Thoracic aorta (tissue), 2 donors: ENCODE results near the gene CAND2. TPM values are rescaled to one million over a fixed set of nuclear protein-coding genes. Genes with fewer than 3 reads are reported as not detected.

Source experiments
- ATAC-seq: fragments of 150-250 bp; one replicate; pipeline ENCODE4 v1.8.0; 2017; ENCODE audit warnings: low read depth; ENCODE audit not compliant: insufficient number of reproducible peaks, low FRiP score
- DNase-seq: peaks from one replicate; pipeline ENCODE4 v3.0.0-alpha.2; 2020; ENCODE audit warnings: low spot score
- H3K27ac ChIP-seq, 2 donors: fragments of 200-600 bp; sonication (generic); 1 replicate in 1 of 2; 2 replicates in 1 of 2; pipeline ENCODE4 v1.5.1; 2016; ENCODE audit warnings: mild to moderate bottlenecking in 2 of 2, moderate library complexity in 2 of 2
- H3K27me3 ChIP-seq: fragments of 200-600 bp; sonication (generic); replicated peaks from 2 replicates; pipeline ENCODE4 v1.6.0; 2016; ENCODE audit warnings: mild to moderate bottlenecking; ENCODE audit not compliant: insufficient read depth
- H3K36me3 ChIP-seq: fragments of 200-600 bp; sonication (generic); one replicate; pipeline ENCODE4 v1.5.1; 2016
- H3K4me1 ChIP-seq, 2 donors: fragments of 200-600 bp; sonication (generic); 1 replicate in 1 of 2; 2 replicates in 1 of 2; pipeline versions ENCODE4 v1.5.1 to v1.6.0; 2016; ENCODE audit warnings: low read depth in 2 of 2, mild to moderate bottlenecking in 1 of 2; ENCODE audit not compliant: control insufficient read depth in 1 of 2
- H3K4me3 ChIP-seq: fragments of 200-600 bp; sonication (generic); 2 replicates; pipeline ENCODE4 v1.5.1; 2016; ENCODE audit warnings: mild to moderate bottlenecking
- H3K9me3 ChIP-seq: fragments of 200-600 bp; sonication (generic); 2 replicates; pipeline ENCODE4 v1.5.1; 2016
- CTCF ChIP-seq: fragments of 200-600 bp; sonication (generic); IDR thresholded peaks from one replicate; pipeline ENCODE4 v1.5.1; 2019; ENCODE audit warnings: antibody characterized with exemption
- total RNA-seq, 2 donors: library from RNA; depleted of rRNA; stranded (reverse); fragments of >200 nt; gene quantifications; one replicate each; pipeline versions ENCODE4 v1.1.0 to v1.2.3, GENCODE V29; 2016

CAND2 gene
- total RNA-seq = 10 to 100 TPM; 25.9 to 44.6 TPM

DNA sequence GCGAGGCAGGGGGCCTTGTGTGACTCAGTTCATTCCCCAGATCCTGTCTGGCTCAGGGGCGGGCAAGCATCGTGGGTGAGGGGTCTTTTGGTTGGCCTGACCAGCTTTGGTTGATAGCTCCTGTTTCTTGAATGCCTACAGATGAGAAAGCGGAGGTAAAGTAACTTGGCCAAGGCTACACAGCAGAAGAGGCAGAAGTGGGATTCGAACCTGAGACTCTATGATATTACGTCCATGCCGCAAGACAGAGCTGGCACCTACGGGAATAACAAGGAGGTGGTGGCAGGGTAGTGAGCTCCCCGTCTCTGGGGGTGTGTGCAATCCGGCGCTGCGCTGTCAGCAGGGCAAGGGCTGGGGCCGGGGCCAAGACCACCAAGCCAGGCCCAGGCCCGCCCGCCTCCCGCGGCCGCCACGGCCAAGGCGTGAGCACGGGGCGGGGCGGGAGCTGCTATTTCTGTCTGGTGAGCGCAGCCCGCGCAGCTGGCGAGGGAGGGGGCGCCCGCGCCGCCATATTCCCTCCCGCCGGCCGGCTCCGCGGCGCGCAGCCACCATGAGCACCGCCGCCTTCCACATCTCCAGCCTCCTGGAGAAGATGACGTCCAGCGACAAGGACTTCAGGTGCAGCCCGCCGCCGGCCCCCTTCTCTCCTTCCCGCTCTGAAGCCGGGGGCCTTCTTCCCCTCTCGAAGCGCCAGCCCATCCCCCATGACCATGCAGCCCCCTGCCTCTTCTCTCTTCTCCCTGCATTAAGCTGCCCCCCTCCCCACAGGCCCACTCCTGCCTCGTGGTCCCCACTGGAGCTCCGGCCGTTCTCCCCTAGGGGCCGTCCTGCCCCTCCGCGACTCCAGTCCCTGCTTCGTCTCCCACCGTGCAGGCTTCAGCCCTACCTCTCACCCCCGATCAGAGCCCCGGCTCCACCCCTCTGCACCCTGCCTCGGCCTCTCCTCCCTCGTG is at the start of gene CAND2:
Gene CAND2, plus strand, starts transcription at position 510 of the 953 bp plus-strand sequence. Its CDS starts 41 bp downstream, at position 551.
- Histone ChIP-seq H3K4me3 (peak within 1 kb of the TSS; percentile 73), H3K36me3 (no peaks in the 10 kb centered on the region), H3K27me3 (no peaks in the 10 kb centered on the region), H3K9me3 (no peaks in the 10 kb centered on the region), H3K4me1 (peaks cover 3 to 28% of the 10 kb centered on the region in 2 donors), H3K27ac (peak within 1 kb of the TSS; percentile 90 to 94)
- ATAC-seq (peak; percentile 77), DNase-seq (peak; percentile 43)
- no peak for TF ChIP-seq CTCF

GRCh38 chr3:12748477-12748876 is 48.0 kb upstream of the CAND2 start:
- peaks cover 4 to 13% of the 10 kb centered on the region in 2 donors for H3K4me1 ChIP-seq
- no peak overlapping the region for H3K27ac ChIP-seq
- no peak overlapping the region for H3K4me3 ChIP-seq
- no peaks in the 10 kb centered on the region for H3K36me3 ChIP-seq
- no peak for TF ChIP-seq CTCF
- no peak for ATAC-seq
- H3K27me3 ChIP-seq = no peaks in the 10 kb centered on the region
- no peak for DNase-seq
- H3K9me3 ChIP-seq = no peaks in the 10 kb centered on the region

- H3K9me3 ChIP-seq = no peaks in the 10 kb centered on the region
- H3K4me1 ChIP-seq = peaks cover 4 to 13% of the 10 kb centered on the region in 2 donors
- H3K27me3 ChIP-seq = no peaks in the 10 kb centered on the region
- H3K36me3 ChIP-seq = no peaks in the 10 kb centered on the region
- no peak for TF ChIP-seq CTCF
- DNase-seq = no peak
- H3K4me3 ChIP-seq = no peak overlapping the region
- peak overlapping the region in 1 of 2 donors; percentile 9 for H3K27ac ChIP-seq
- ATAC-seq = no peak
Observed at GRCh38 chr3:12750223-12750622, 46.3 kb upstream of the CAND2 start.

DNA sequence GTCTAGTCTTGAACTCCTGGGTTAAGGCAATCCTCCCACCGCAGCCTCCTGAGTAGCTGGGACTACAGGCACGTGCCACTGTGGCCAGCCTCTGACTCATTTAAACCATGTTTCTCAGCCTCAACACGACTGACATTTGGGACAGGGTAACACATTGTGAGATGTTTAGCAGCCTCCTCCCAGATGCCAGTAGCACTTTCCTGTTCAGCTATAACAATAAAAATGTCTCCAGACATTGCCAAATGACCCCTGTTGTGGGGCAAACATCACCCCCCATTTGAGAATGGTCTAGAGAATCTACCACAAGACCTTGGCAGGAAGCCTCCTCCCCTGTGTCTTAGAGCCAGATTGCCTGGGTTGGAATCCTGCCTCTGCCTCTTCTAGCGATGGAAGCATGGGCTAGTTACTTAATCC is 45.8 kb upstream of the CAND2 start:
- Histone ChIP-seq H3K27ac (peak overlapping the region in 1 of 2 donors; percentile 9), H3K9me3 (no peaks in the 10 kb centered on the region), H3K27me3 (no peaks in the 10 kb centered on the region), H3K4me3 (no peak overlapping the region), H3K36me3 (no peaks in the 10 kb centered on the region), H3K4me1 (peaks cover 4 to 13% of the 10 kb centered on the region in 2 donors)
- no peak for TF ChIP-seq CTCF
- ATAC-seq (peak; percentile 53), DNase-seq (no peak)

DNA sequence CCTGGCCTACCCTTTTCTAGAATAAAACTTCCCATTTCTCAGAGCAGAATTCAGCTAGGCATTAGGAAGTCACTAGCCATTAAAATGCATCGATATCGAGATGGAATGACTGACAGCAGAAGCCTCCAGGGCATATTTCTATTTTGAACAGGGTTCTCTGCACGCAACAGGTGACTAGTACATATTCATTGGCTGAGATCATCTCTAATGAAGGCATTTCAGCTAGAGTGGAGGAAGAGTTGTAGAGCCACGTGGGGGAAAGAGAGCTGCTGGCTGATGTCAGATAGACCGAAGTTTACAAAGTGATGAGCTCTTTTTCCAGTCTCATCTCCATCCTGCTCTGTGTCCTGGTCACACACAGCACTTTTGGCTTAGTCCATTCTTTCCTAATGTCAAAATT is 44.9 kb upstream of the CAND2 start:
- Histone ChIP-seq H3K27ac (no peak overlapping the region), H3K27me3 (no peaks in the 10 kb centered on the region)
- ATAC-seq = no peak

More for the DNA sequence above, 44.9 kb upstream of the CAND2 start:
- TF ChIP-seq CTCF = no peak
- H3K4me1 ChIP-seq = peaks cover 4 to 13% of the 10 kb centered on the region in 2 donors
- no peak for DNase-seq
- no peaks in the 10 kb centered on the region for H3K9me3 ChIP-seq
- H3K4me3 ChIP-seq = no peak overlapping the region
- H3K36me3 ChIP-seq = no peaks in the 10 kb centered on the region
